ENCODE measurements around the gene CNTNAP5. TPM values are rescaled to one million over a fixed set of nuclear protein-coding genes. Genes with fewer than 3 reads are reported as not detected.

The CNTNAP5 gene
- total and polyA plus RNA-seq, 9 of the 15 experiments (the other 6 are each of a cell fraction or from before 2014, with no cell fraction given), result not detected

- H3K4me3 ChIP-seq, result no peak overlapping the region
- H3K79me2 ChIP-seq (ENCODE audit: control insufficient read depth, insufficient read depth, low read length), result no peaks in the 10 kb centered on the region
- no peak for FAIRE-seq
- no peaks in the 10 kb centered on the region for H3K27me3 ChIP-seq (ENCODE audit: control insufficient read depth in 2 of 2, insufficient read depth in 2 of 2, low read length in 2 of 2)
- no peak overlapping the region for H2AFZ ChIP-seq (ENCODE audit: low read depth, low read length)
- no CpG with 5 or more reads among the region's 1 CpG for WGBS (ENCODE audit: insufficient coverage, low coverage, missing lambda C conversion rate)
- H4K20me1 ChIP-seq (replicated peaks; ENCODE audit: control insufficient read depth, insufficient read depth, low read length), result no peaks in the 10 kb centered on the region
- H3K9ac ChIP-seq (ENCODE audit: insufficient read depth in 1 of 2, low read depth in 2 of 2, low read length in 2 of 2), result no peak overlapping the region
- ChIA-PET CTCF (ENCODE audit: low intra/inter-chr PET ratio) (no interaction called here), POLR2A (no interaction called here)
- in situ Hi-C loops (cut with MboI) (no loop called here), intact Hi-C loops (cut with micrococcal nuclease) (no loop called here)
- no peaks in the 10 kb centered on the region for H3K9me3 ChIP-seq (replicated peaks; ENCODE audit: control insufficient read depth, insufficient read depth, low read depth, low read length)
- no peak for ATAC-seq
- no peaks in the 10 kb centered on the region for H3K4me1 ChIP-seq (replicated peaks in 1 of 2; ENCODE audit: control insufficient read depth in 2 of 2, insufficient read depth in 2 of 2, low read length in 2 of 2)
- H3K36me3 ChIP-seq (ENCODE audit: control insufficient read depth, insufficient read depth, low read length), result no peaks in the 10 kb centered on the region
- no peaks in the 10 kb centered on the region for H3K9me1 ChIP-seq (ENCODE audit: control insufficient read depth, insufficient read depth, low read length)
- H3K27ac ChIP-seq (ENCODE audit: extremely low read depth, low read depth, low read length), result no peak overlapping the region
- H3K4me2 ChIP-seq (ENCODE audit: insufficient read depth, low read length), result no peak overlapping the region
- DNase-seq (ENCODE audit: extremely low read depth in 1 of 4, low spot score in 3 of 4), result no peak
- no TSS peak for BruUV-seq (replicated peaks)
- TF ChIP-seq ZC3H8 (IDR thresholded peaks at IDR 0.05), result no peak
- TF ChIP-seq MBD1 (CRISPR knock-in tag; IDR thresholded peaks at IDR 0.05), result no peak
- no peak for TF ChIP-seq PREB (CRISPR knock-in tag; IDR thresholded peaks at IDR 0.05)
- TF ChIP-seq PHF21A (IDR thresholded peaks at IDR 0.05; ENCODE audit: borderline replicate concordance, low read depth), result no peak
- TF ChIP-seq NFE2L1 (tag; IDR thresholded peaks at IDR 0.05; ENCODE audit: borderline replicate concordance, low read depth), result no peak
- no peak for TF ChIP-seq ZNF140 (CRISPR knock-in tag; IDR thresholded peaks at IDR 0.05)
- no peak for TF ChIP-seq SMC3 (conservative IDR thresholded peaks at IDR 0.05; ENCODE audit: insufficient read depth, low read depth, low read length)
- no peak for TF ChIP-seq VEZF1 (CRISPR knock-in tag; IDR thresholded peaks at IDR 0.05)
- TF ChIP-seq BACH1 (tag; IDR thresholded peaks at IDR 0.05), result no peak
- no peak for TF ChIP-seq ATF6 (CRISPR knock-in tag; IDR thresholded peaks at IDR 0.05)
- no peak for TF ChIP-seq ZNF133 (CRISPR knock-in tag; IDR thresholded peaks at IDR 0.05)
- no peak for TF ChIP-seq SMARCB1 (IDR thresholded peaks at IDR 0.05; ENCODE audit: insufficient read length, low read depth)
Measured at GRCh38 chr2:124122340-124122739, 97.3 kb downstream of the CNTNAP5 start.

Measured in K562 (cell line).